ENCODE data around the gene WWOX.

Gene WWOX

DNA sequence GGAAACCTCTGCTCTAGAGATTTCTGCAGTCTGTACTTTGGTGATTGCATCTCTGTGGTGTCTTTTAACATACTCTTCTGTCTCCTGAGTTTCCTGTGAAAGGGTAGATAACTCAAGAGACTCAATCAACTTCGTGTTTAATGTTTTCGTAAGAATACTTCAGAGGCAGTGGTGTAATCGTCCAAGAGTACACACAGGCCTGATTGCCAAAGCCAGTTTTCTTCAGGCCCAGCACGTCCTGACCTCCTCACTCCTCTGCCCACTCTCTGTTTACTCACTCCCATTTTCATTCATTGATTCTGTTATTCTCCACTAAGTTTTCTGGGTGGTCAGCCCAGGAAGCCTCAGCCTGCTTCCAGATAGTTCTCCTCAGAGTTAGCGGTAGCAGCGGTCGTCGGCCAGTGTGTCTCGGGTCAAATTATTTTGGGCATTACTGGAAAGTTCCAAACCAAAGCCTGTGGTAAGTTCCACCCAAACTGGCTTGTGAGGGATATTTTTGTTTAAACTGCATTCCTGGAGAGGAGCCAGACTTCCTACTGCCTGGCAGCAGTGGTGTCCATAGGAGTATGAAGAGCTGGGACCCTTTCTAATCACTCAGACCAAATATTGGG, 293.2 kb downstream of the WWOX start:
- H3K4me3 ChIP-seq (replicated peaks; ENCODE audit: low read depth, low read length) = no peak overlapping the region
- DNase-seq (ENCODE audit: extremely low read depth, insufficient read length) = no peak
- H3K27me3 ChIP-seq (replicated peaks; ENCODE audit: control insufficient read depth, insufficient read depth, low read length) = no peaks in the 10 kb centered on the region
- TF ChIP-seq, protein P1, sequence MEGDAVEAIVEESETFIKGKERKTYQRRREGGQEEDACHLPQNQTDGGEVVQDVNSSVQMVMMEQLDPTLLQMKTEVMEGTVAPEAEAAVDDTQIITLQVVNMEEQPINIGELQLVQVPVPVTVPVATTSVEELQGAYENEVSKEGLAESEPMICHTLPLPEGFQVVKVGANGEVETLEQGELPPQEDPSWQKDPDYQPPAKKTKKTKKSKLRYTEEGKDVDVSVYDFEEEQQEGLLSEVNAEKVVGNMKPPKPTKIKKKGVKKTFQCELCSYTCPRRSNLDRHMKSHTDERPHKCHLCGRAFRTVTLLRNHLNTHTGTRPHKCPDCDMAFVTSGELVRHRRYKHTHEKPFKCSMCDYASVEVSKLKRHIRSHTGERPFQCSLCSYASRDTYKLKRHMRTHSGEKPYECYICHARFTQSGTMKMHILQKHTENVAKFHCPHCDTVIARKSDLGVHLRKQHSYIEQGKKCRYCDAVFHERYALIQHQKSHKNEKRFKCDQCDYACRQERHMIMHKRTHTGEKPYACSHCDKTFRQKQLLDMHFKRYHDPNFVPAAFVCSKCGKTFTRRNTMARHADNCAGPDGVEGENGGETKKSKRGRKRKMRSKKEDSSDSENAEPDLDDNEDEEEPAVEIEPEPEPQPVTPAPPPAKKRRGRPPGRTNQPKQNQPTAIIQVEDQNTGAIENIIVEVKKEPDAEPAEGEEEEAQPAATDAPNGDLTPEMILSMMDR (IDR thresholded peaks at IDR 0.05; ENCODE audit: insufficient read depth, low read length, poor library complexity, severe bottlenecking) = no peak
- H3K36me3 ChIP-seq (ENCODE audit: control insufficient read depth, insufficient read depth, low read length) = no peaks in the 10 kb centered on the region

DNA sequence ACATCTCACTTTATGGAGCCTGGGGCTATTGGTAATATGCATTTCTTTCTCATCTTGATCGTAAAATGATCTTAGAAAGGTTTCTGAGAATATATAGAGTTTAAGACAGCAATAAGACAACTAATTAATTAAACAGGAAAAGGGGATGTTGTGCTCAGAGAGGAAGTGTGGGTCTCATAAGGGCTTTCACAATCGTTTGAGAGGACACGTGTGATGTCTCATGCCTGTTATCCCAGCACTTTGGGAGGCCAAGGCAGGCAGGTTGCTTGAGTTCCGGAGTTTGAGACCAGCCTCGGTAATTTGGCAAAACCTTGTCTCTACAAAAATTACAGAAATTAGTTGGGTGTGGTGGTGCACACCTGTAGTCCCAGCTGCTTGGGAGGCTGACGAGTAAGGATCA, 295.6 kb downstream of the WWOX start:
- Histone ChIP-seq H3K27me3 (replicated peaks; ENCODE audit: control insufficient read depth, insufficient read depth, low read length) (no peaks in the 10 kb centered on the region), H3K36me3 (ENCODE audit: control insufficient read depth, insufficient read depth, low read length) (no peaks in the 10 kb centered on the region), H3K4me3 (replicated peaks; ENCODE audit: low read depth, low read length) (no peak overlapping the region)
- TF ChIP-seq, protein P1 (IDR thresholded peaks at IDR 0.05; ENCODE audit: insufficient read depth, low read length, poor library complexity, severe bottlenecking) = no peak
- no peak for DNase-seq (ENCODE audit: extremely low read depth, insufficient read length)

DNA sequence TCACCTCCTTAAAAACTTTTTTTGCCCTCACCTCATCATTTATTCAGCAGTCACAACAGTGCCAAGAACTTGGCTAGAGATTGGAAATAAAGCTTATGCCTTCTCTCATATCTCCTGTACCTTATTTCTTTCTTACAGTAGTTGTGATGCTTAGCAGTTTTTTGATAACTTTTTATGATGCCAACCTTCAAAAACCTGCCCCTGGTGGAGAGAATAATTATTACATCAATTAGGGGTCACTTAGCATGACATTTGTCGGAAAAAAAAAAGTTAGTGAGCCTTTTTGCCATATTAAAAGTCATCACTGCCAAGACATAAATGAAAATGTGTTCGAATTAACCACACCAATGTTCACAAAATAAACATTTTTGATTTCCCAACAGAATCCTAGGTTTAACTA, 296.6 kb downstream of the WWOX start:
- DNase-seq (ENCODE audit: extremely low read depth, insufficient read length) = no peak
- no peaks in the 10 kb centered on the region for H3K36me3 ChIP-seq (ENCODE audit: control insufficient read depth, insufficient read depth, low read length)
- TF ChIP-seq, protein P1 (IDR thresholded peaks at IDR 0.05; ENCODE audit: insufficient read depth, low read length, poor library complexity, severe bottlenecking) = peak; percentile 27
- H3K27me3 ChIP-seq (replicated peaks; ENCODE audit: control insufficient read depth, insufficient read depth, low read length) = no peaks in the 10 kb centered on the region
- H3K4me3 ChIP-seq (replicated peaks; ENCODE audit: low read depth, low read length) = no peak overlapping the region

GRCh38 chr16:78396673-78397072, 297.2 kb downstream of the WWOX start:
- DNase-seq (ENCODE audit: extremely low read depth, insufficient read length) = no peak
- Histone ChIP-seq H3K27me3 (replicated peaks; ENCODE audit: control insufficient read depth, insufficient read depth, low read length) (no peaks in the 10 kb centered on the region), H3K4me3 (replicated peaks; ENCODE audit: low read depth, low read length) (no peak overlapping the region), H3K36me3 (ENCODE audit: control insufficient read depth, insufficient read depth, low read length) (no peaks in the 10 kb centered on the region)
- TF ChIP-seq, protein P1 (IDR thresholded peaks at IDR 0.05; ENCODE audit: insufficient read depth, low read length, poor library complexity, severe bottlenecking) = no peak

DNA sequence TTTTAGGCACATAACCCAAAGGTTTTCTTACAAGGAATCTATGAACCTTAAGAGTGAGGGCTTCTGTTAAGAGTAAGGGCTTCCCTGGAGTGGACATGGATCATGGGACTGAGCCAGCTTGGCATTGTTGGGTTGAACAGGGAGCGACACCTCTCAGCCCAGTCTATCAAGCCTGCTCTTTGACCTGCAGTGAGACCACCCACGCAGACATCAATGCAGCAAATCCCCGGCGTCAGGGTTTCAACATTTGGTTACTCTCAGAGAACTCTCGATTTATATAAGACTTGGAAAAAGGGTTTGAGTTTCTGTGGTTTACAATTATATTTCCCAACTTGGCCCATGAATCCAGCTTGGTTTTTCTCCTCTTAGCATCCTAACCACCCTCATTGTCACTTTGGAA, 299.9 kb downstream of the WWOX start:
- no peak overlapping the region for H3K4me3 ChIP-seq (replicated peaks; ENCODE audit: low read depth, low read length)
- H3K36me3 ChIP-seq (ENCODE audit: control insufficient read depth, insufficient read depth, low read length) = no peaks in the 10 kb centered on the region
- no peak for DNase-seq (ENCODE audit: extremely low read depth, insufficient read length)
- no peaks in the 10 kb centered on the region for H3K27me3 ChIP-seq (replicated peaks; ENCODE audit: control insufficient read depth, insufficient read depth, low read length)
- TF ChIP-seq, protein P1 (IDR thresholded peaks at IDR 0.05; ENCODE audit: insufficient read depth, low read length, poor library complexity, severe bottlenecking) = no peak

DNA sequence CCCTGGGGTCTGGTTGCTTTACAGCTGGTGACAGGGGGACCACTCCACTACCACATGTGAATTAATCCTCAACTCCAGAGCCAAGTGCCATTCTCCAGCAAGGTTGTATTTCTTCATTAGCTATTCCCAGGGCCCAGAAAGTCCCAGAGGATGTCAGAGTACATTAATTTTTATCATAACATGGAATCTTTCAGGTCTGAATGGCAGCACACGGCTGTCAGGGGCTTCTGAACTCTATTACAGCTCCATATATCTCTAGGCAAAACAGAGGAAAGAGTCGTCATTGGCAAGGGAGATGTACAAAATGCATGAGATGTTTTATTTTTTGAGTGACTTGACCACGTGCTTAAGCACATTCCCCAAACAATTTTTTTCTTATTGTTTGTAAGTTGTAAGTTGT, 303.4 kb downstream of the WWOX start:
- TF ChIP-seq, protein P1 (IDR thresholded peaks at IDR 0.05; ENCODE audit: insufficient read depth, low read length, poor library complexity, severe bottlenecking) = no peak
- H3K27me3 ChIP-seq (replicated peaks; ENCODE audit: control insufficient read depth, insufficient read depth, low read length) = no peaks in the 10 kb centered on the region
- H3K36me3 ChIP-seq (ENCODE audit: control insufficient read depth, insufficient read depth, low read length) = no peaks in the 10 kb centered on the region
- DNase-seq (ENCODE audit: extremely low read depth, insufficient read length) = no peak
- no peak overlapping the region for H3K4me3 ChIP-seq (replicated peaks; ENCODE audit: low read depth, low read length)
